RWPE1 (cell line): ENCODE measurements around the gene ZNF710.
A peak's percentile ranks its signal among the peaks of the same experiment; 100 is the strongest.

ENCODE experiments used
- CTCF ChIA-PET: fragments of 350-600 bp; sonication (Branson Sonifier 250); formaldehyde crosslinking; extraction: SDS; loops from one replicate; lab custom pipeline; 2021; lab: Yijun Ruan, JAX
- POLR2A ChIA-PET: fragments of 400-600 bp; formaldehyde crosslinking; extraction: SDS; loops from one replicate; lab custom pipeline; 2020; ENCODE audit warnings: antibody characterized with exemption; ENCODE audit not compliant: low non-redundant PET; lab: Yijun Ruan, JAX
- DNase-seq: peaks from one replicate; pipeline ENCODE4 v3.0.0; 2012; ENCODE audit warnings: low spot score
- H3K27ac ChIP-seq: fragments of 450-650 bp; 2 replicates; pipeline ENCODE4 v1.5.1; 2017
- CTCF ChIP-seq: fragments of 450-650 bp; conservative IDR thresholded peaks from 2 replicates; pipeline ENCODE4 v1.5.1; 2017; ENCODE audit warnings: low read depth, mild to moderate bottlenecking

The ZNF710 gene

GRCh38 chr15:90006217-90007075, 5.3 kb downstream of the ZNF710 start:
- no peak for DNase-seq
- ChIA-PET CTCF (no interaction called here), POLR2A (interaction anchor here (0.5 kb wide), 1 partner anchor 24 kb away, joined by 3 read pairs; no protein-coding TSS in a partner anchor)
- TF ChIP-seq CTCF, result no peak
- peak overlapping the region; percentile 97 for H3K27ac ChIP-seq

DNA sequence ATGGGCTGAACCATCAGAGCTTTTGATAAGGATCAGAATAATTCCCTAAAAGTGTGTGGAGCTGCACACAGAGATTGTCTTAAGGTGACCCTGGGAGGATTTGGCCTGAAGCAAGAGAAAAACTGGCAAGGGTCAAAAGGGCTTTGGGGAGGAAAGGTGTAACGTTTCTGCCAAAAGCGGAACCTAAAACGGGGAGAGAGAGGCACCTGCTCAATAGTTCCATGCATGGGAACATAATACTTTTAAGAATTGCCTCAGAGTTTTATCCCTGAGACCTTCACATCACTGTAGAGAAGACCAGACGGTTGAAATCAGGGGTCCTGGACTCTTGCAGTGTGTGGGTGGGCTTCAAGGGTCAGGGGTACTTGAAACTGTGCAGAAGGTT, 5.9 kb downstream of the ZNF710 start:
- H3K27ac ChIP-seq, result peak overlapping the region; percentile 97
- TF ChIP-seq CTCF, result no peak
- ChIA-PET CTCF (no interaction called here), POLR2A (no interaction called here)
- no peak for DNase-seq

- CTCF ChIA-PET, result interaction anchor here (1.5 kb wide), 1 partner anchor 111 kb away, joined by 3 read pairs; no protein-coding TSS in a partner anchor
- no peak for TF ChIP-seq CTCF
- POLR2A ChIA-PET, result no interaction called here
- H3K27ac ChIP-seq, result no peak overlapping the region
- no peak for DNase-seq
Observed at GRCh38 chr15:90008607-90009006, 7.5 kb downstream of the ZNF710 start.

DNA sequence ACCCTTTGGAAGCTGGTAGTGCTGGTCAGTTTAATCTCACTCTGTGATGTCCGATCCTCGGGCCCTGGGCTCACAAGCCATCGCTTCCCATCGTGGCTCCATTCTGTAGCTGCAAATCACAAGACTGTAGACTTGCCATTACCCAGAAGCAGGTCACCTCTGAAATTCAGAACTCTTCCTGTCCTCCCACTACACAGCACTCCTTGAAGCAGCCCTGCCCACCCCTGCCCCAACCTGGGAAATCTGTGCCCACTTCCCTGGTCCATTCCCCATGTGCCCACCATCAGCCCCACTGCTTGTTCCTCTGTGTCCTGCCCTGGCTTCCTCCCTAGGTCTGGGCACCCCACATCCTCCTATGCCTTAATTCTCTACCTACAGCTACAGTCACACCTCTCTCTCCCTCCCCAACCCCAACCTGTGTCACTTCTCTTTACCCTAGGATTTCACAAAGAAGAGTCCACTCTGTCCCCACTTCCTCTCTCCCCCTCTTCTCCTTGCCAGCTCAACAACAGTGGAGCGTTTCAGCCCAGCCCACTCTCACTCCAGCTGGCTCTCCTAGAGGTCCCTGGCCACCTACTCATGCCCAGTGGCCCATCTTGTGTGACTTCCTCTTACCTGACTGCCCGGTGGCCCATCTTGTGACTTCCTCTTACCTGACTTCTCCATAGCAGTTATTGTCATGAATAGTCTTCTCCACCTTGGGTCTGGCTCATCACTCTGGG, 8.3 kb downstream of the ZNF710 start:
- CTCF ChIA-PET, result no interaction called here
- POLR2A ChIA-PET, result no interaction called here
- TF ChIP-seq CTCF, result no peak
- DNase-seq, result no peak
- H3K27ac ChIP-seq, result peak overlapping the region; percentile 14

GRCh38 chr15:90011705-90012104, 10.6 kb downstream of the ZNF710 start:
- POLR2A ChIA-PET, result no interaction called here
- CTCF ChIA-PET, result no interaction called here

More at GRCh38 chr15:90011705-90012104, 10.6 kb downstream of the ZNF710 start:
- no peak for DNase-seq
- H3K27ac ChIP-seq, result no peak overlapping the region
- no peak for TF ChIP-seq CTCF
